Smooth muscle cell (in vitro differentiated cells): Measurements from ENCODE around the gene TIMM8B. TPM values are rescaled to one million over a fixed set of nuclear protein-coding genes. Genes with fewer than 3 reads are reported as not detected.
"Not testable (repeated sequence)": the region's sequence is repeated elsewhere in the genome, so short reads cannot be mapped to it uniquely, and the experiment has no call there.

Experiments
- DNase-seq: peaks from one replicate; lab custom pipeline; 2025; ENCODE audit not compliant: unreplicated experiment; lab: John Stamatoyannopoulos, UW
- H2AFZ ChIP-seq: fragments of 200-600 bp; sonication (generic); 2 replicates; pipeline ENCODE4 v1.6.0; 2016; ENCODE audit warnings: antibody characterized with exemption, low read depth, mild to moderate bottlenecking
- H3F3A ChIP-seq: fragments of 200-600 bp; sonication (generic); 2 replicates; pipeline ENCODE4 v1.6.0; 2017; ENCODE audit warnings: antibody characterized with exemption, low read depth
- H3K27ac ChIP-seq: fragments of 200-600 bp; sonication (generic); 2 replicates; pipeline ENCODE4 v1.5.1; 2016; ENCODE audit warnings: low read depth, mild to moderate bottlenecking
- H3K27me3 ChIP-seq: fragments of 200-600 bp; sonication (generic); 2 replicates; pipeline ENCODE4 v1.6.1; 2016; ENCODE audit warnings: low read depth, mild to moderate bottlenecking
- H3K36me3 ChIP-seq: fragments of 200-600 bp; sonication (generic); 2 replicates; pipeline ENCODE4 v1.5.1; 2016; ENCODE audit warnings: low read depth
- H3K4me1 ChIP-seq: fragments of 200-600 bp; sonication (generic); 2 replicates; pipeline ENCODE4 v1.5.1; 2016; ENCODE audit warnings: low read depth
- H3K4me2 ChIP-seq: fragments of 200-600 bp; sonication (generic); 2 replicates; pipeline ENCODE4 v1.6.0; 2016; ENCODE audit warnings: mild to moderate bottlenecking
- H3K4me3 ChIP-seq: fragments of 200-600 bp; sonication (generic); 2 replicates; pipeline ENCODE4 v1.5.1; 2016; ENCODE audit warnings: mild to moderate bottlenecking
- H3K79me2 ChIP-seq: fragments of 200-600 bp; sonication (generic); 2 replicates; pipeline ENCODE4 v1.6.0; 2016; ENCODE audit warnings: low read depth, mild to moderate bottlenecking
- H3K9ac ChIP-seq: fragments of 200-600 bp; sonication (generic); 2 replicates; pipeline ENCODE4 v1.6.0; 2016; ENCODE audit warnings: low read depth
- H3K9me3 ChIP-seq: fragments of 200-600 bp; sonication (generic); replicated peaks from 2 replicates; pipeline ENCODE4 v1.5.1; 2016; ENCODE audit warnings: low read depth
- H4K20me1 ChIP-seq: fragments of 200-600 bp; sonication (generic); 2 replicates; pipeline ENCODE4 v1.6.0; 2016; ENCODE audit warnings: low read depth
- WGBS: methylation state at CpG from one replicate; pipeline ENCODE4 v1.1.7; 2016; ENCODE audit warnings: low lambda C conversion rate; 5-methylcytosine and 5-hydroxymethylcytosine counted together
- polyA plus RNA-seq: library from polyadenylated mRNA; unstranded; fragments of >200 nt; fragmentation: Nextera tagmentation; extraction: Ambion mirVana; gene quantifications from 2 replicates; pipeline ENCODE4 v1.2.1, GENCODE V29; 2016
- total RNA-seq: library from RNA; depleted of rRNA; stranded (reverse); fragments of >200 nt; gene quantifications from 2 replicates; pipeline ENCODE4 v1.2.3, GENCODE V29; 2014
- TF ChIP-seq, protein P1 (sequence below): fragments of 200-600 bp; sonication (generic); IDR thresholded peaks from 2 replicates; pipeline ENCODE4 v1.5.1; 2017; ENCODE audit warnings: borderline replicate concordance, mild to moderate bottlenecking, antibody characterized with exemption; ENCODE audit not compliant: insufficient read depth, poor library complexity, severe bottlenecking

The TIMM8B gene
- total and polyA plus RNA-seq, 2 experiments from 2014 or later = 55.7 to 79.8 TPM

DNA sequence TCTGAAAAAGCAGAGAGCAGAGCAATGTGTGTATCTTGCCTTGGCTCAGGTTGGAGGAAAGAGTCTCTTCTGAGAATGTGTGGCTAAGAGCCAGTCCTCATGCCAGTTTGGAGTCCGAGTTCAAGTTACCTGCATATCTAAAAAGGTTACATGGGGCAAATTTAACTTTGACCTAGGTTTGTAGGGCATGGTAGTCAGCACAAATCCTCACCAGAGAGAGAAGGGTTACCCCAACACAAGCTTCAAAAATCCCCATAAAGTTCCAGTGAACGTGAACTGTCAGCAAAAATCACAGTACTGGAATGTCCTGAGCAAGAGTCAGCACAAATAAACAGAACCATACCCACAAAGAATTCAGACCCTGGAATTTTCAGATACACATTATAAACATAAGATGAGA lies 13.9 kb upstream of the TIMM8B start:
- no peak overlapping the region for H3K4me3 ChIP-seq
- WGBS = 54% methylated on average over 2 of the region's 2 CpGs
- TF ChIP-seq, protein P1, sequence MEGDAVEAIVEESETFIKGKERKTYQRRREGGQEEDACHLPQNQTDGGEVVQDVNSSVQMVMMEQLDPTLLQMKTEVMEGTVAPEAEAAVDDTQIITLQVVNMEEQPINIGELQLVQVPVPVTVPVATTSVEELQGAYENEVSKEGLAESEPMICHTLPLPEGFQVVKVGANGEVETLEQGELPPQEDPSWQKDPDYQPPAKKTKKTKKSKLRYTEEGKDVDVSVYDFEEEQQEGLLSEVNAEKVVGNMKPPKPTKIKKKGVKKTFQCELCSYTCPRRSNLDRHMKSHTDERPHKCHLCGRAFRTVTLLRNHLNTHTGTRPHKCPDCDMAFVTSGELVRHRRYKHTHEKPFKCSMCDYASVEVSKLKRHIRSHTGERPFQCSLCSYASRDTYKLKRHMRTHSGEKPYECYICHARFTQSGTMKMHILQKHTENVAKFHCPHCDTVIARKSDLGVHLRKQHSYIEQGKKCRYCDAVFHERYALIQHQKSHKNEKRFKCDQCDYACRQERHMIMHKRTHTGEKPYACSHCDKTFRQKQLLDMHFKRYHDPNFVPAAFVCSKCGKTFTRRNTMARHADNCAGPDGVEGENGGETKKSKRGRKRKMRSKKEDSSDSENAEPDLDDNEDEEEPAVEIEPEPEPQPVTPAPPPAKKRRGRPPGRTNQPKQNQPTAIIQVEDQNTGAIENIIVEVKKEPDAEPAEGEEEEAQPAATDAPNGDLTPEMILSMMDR = no peak
- no peaks in the 10 kb centered on the region for H3K4me1 ChIP-seq
- H2AFZ ChIP-seq = no peak overlapping the region
- H3K36me3 ChIP-seq = no peaks in the 10 kb centered on the region
- peaks cover 3% of the 10 kb centered on the region for H3F3A ChIP-seq
- H3K79me2 ChIP-seq = no peaks in the 10 kb centered on the region
- no peaks in the 10 kb centered on the region for H3K27me3 ChIP-seq
- DNase-seq = no peak
- H3K9ac ChIP-seq = no peak overlapping the region
- peak overlapping the region; percentile 64 for H3K27ac ChIP-seq
- H3K4me2 ChIP-seq = peak overlapping the region; percentile 3
- no peaks in the 10 kb centered on the region for H4K20me1 ChIP-seq
- no peaks in the 10 kb centered on the region for H3K9me3 ChIP-seq

DNA sequence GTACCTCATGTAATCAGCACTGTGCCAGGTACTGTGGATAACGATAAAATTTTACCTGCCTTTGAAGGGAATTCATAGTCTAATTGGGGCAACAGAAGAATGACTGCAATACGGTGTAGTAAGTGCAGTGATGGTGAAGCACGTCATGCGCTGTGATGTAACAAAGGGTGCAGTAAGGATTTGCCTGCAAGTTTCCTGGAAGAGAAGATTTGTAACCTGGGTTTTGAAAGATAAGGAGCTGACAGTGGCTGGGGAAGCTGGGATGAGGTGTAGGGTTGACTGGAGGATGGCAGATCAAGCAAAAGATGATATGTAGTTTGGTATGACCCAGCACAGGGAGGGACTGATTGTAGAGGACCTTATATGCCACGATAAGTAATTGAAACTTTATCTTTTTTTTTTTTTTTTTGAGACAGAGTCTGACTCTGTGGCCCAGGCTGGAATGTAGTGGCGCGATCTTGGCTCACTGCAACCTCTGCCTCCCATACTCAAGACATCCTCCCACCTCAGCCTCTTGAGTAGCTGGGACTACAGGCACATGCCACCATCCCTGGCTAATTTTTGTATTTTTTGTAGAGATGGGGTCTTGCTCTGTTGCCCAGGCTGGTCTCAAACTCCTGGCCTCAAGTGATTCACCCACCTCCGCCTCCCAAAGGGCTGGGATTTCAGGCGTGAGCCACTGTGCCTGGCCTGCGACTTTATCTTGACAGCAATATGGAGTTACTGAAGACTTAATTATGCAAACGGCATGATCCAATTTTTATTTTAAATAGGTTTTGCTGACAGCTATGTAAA lies 11.4 kb upstream of the TIMM8B start:
- no peak for DNase-seq
- Histone ChIP-seq H3K9me3 (no peaks in the 10 kb centered on the region), H2AFZ (no peak overlapping the region), H4K20me1 (no peaks in the 10 kb centered on the region), H3K79me2 (no peaks in the 10 kb centered on the region), H3K27ac (no peak overlapping the region), H3K9ac (no peak overlapping the region), H3K4me3 (no peak overlapping the region), H3K27me3 (no peaks in the 10 kb centered on the region), H3F3A (peaks cover 3% of the 10 kb centered on the region), H3K36me3 (no peaks in the 10 kb centered on the region), H3K4me1 (no peaks in the 10 kb centered on the region), H3K4me2 (no peak overlapping the region)
- TF ChIP-seq, protein P1 = no peak
- WGBS = 95% methylated on average over 11 of the region's 11 CpGs

DNA sequence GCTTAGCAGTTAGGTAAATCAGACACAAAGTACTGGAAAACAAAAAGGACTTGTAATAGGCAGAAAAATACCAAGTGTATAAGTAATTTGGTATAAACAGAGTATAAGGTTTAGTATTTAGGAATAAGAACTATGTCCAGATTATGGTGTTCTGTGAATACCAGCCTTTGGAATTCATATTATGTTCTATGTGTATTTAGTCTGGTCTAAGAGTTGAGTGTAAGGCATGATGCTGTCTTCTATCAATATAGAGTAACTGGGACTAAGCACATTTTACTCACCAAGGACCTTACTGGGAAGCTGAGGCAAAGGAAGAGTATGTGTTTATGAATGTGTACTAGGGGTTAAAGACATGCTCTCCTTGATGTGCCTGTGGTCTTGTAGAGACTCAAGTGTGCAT lies 9.6 kb upstream of the TIMM8B start:
- Histone ChIP-seq H3K4me1 (no peaks in the 10 kb centered on the region), H3K27ac (no peak overlapping the region), H3K4me3 (no peak overlapping the region), H3K4me2 (no peak overlapping the region), H3K27me3 (no peaks in the 10 kb centered on the region), H3K9me3 (no peaks in the 10 kb centered on the region), H3K79me2 (no peaks in the 10 kb centered on the region), H3K36me3 (no peaks in the 10 kb centered on the region), H3F3A (peaks cover 2% of the 10 kb centered on the region), H2AFZ (no peak overlapping the region), H3K9ac (no peak overlapping the region), H4K20me1 (no peaks in the 10 kb centered on the region)
- TF ChIP-seq, protein P1 = no peak
- no peak for DNase-seq

DNA sequence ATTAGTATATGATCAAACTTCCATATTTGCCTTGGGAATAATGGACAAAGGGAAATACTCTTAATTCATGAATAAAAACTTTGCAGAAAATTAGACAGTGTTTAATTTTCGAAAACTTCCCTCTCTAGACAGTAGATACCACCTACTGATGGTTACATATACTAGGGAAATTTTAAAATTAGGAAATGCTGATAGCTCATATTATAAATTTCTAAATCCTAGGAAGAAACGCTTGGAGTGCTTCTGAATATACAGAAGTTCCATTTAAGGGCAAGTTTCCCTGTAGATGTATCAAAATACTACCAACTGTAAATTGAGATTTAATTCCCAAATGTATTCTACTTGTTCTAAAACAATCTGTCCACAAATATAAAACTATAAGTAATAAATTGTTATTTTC lies 8.7 kb upstream of the TIMM8B start:
- not testable (repeated sequence) for H3K9me3 ChIP-seq, H3K9ac ChIP-seq, H3K27ac ChIP-seq, H3K27me3 ChIP-seq, H3K4me1 ChIP-seq, H3F3A ChIP-seq, H3K4me3 ChIP-seq, H4K20me1 ChIP-seq, H3K4me2 ChIP-seq, DNase-seq, H3K36me3 ChIP-seq, H3K79me2 ChIP-seq, H2AFZ ChIP-seq
- 100% methylated on average over 2 of the region's 2 CpGs for whole genome bisulfite sequencing
